Measurements from ENCODE around the gene DUSP16.

Gene DUSP16

DNA sequence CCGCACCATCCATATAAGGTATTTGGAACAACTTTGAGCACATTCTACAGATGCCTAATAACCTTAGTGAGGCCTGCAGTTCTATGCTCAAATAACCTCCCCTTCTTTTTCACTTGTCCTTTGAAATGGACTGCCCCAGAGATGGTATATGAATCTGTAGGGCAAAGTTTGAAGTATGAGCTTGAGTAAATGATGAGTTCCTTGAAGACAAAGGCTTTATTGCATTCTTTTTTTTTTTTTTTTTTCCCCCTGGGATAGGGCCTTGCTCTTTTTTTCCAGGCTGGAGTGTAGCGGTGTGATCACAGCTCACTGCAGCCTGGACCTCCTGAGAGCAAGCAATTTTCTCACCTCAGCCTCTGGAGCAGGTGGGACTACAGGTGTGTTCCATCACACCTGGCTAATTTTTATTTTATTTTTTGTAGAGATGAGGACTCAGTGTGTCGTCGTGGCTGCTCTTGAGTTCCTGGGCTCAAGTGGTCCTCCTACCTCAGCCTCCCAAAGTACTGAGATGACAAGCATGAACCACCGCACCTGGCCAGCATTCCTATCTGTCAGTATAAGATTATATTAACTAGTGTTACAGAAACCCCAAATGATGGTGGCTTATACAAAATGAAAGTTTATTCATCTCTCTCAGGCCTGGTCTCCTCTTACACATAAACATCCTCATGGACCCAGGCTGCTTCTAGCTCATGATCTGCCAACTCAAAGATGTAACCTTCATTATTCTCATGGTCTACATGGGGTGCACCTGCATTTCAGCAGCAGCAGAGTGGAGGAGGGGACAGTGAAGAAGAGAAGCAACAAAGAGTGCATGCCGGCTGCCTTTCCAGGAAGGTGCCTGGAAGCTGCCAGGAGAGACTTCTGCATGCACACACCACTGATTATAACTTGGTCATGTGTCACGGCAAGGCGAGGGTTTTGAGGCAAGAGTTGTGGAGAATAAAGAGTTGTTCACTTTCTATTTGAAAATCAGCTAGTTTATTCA, 101.4 kb downstream of the DUSP16 start:
- peak; percentile 21 for DNase-seq

DNA sequence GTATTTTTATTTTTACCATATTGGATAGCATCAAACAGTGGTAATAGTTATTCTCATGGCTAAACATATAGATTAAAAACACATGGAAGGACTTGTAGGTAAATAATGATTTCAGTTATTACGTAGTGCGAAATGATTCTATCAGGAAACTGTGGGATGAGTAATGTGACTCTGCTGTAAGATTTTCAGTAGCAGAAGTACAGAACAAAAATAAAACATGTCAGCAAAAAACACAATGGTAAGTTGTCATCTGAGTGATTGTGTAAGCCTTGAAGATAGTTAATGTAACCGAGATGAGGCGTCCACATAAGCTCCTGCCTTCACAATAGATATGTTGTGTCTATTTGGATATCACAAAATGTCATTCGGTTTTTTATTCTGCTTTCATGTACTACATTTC, 106.0 kb downstream of the DUSP16 start:
- no peak for DNase-seq

DNA sequence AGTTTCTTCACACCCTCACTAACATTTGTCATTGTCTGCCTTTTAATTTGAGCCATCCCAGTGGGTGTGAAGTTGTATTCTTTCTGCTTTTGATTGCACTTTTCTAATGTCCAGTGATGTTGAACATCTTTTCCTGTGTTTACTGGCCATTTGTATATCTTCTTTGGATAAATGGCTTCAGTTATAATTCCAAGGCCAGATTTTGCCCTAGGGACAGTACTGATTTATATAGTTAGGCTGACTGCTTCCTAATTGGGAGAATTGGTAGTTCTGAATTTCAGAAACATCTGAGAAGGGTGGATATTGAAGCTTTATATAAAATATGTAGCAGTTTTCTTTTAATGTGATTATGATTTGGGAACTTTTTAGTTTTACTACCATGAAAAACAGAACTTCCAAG, 108.3 kb downstream of the DUSP16 start:
- no peak for DNase-seq

DNA sequence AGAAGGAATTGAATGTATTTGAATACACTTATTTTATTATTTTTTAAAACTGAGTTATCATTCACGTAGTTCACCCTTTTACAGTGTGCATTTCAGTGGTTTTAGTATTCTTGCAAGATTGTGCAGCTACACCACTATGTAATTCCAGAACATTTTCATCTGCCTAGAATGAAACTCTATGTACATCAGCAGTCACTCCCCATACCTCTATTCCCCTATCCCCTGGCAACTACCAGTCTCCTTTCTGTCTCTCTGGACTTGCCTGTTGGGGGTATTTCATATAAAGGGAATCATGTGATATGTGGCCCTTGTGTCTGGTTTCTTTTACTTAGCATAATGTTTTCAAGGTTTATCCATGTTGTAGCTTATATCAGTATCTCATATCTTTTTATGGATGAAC, 109.0 kb downstream of the DUSP16 start:
- no peak for DNase-seq

DNA sequence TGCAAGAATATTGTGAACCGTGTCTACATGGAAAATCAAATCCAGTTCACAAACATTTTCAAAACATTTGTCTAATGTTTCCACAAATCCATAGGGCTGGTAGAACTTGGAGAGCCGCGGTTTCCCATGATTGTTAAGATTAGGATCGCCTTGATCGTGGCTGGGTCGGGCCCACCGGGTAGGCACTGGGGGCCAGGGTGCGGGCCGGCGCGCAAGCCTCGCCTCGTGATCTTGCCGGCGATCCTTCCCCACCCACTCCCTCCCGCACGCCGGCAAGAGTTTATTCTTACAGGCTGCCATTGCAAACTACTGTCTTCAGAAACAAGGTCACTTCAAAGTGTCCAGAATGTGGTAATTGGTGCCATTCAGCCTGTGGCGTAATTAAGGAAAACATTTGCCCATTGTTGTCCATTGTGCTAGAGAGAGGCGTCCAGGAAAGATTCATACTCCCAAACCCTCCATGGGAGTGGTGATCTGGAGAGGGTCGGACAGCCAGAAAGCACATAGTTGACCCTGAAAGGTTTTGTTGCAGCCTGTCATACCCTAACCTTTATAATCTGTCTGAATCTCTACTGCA, 110.2 kb downstream of the DUSP16 start:
- no peak for DNase-seq

DNA sequence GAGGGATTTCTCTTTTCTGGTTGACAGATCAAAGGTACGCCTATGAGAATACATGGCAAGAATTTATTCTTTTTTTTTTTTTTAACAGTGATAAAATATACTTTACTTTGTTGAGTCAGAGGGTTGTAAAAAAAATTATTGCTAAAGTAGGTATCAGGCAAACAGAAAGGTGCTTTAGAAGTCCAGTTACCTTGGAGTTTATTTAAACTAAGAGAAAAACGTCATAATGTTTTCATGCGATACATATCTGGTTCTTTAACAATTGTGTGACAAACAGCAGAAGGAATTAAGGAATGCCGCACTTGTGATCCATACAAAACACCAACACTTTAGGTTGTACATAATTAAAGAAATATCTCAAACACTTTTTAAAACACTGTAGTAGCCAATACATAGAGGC, 111.6 kb downstream of the DUSP16 start:
- DNase-seq = no peak

DNA sequence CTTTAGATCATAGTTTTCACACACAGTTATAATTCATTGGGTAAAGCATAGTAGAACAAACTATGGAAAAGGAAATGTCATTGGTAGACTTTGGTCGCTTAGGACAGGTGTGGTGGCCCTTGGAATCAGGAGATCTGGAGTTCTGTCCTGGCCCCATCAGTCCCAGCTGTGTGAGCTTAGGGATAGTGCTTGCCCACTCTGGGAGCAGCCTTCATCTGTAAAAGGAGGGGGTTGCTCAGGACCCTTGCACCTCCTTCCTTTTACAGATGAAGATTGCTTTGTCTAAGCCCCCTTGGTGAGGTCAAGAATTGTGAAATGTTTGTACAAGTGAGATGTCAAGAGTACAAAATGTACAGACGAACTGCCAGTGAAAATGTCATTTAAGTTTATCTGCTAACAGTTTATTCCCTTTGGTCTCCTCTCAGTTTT, 112.6 kb downstream of the DUSP16 start:
- no peak for DNase-seq

DNA sequence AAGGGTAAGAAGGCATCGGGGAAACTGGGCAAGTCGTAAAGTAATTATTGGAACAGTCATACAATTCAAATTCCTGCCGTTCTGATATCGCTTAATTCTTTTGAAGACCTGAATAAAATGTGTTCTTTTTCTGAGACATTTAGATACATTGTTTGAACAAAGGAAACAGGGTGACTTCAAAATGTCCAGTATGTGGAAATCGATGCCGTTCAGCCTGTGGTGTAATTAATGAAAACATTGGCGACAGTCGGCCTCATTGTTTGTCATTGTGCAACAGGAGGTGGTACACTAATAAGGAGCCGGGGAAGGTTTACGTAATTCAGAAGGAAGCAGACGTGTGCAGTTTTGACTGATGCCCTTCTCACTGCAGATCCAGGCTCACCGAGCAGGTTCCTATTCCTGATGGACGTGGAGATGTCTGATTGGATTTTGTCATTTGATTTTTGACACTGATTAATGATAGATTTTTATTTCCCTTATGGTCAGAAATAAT, 113.1 kb downstream of the DUSP16 start:
- DNase-seq = no peak

DNA sequence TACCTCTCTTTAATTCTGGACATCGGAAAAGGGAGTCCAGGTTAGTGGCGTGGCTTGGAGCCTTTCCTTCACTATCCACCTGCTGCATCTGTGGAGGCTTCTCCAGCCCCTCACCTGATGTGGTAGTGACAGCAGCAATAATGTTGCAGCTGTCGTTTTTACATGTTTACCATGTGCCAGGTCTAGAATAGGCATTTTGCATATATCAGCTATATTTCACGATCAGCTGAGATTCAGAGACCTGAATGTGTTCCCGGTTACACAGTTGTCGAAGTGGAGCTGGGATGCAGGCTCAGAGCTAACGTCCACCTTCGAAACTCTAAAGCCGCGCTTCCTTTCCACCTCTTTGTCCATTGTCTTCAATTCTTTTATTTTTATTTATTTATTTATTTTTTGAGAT, 114.8 kb downstream of the DUSP16 start:
- no peak for DNase-seq

DNA sequence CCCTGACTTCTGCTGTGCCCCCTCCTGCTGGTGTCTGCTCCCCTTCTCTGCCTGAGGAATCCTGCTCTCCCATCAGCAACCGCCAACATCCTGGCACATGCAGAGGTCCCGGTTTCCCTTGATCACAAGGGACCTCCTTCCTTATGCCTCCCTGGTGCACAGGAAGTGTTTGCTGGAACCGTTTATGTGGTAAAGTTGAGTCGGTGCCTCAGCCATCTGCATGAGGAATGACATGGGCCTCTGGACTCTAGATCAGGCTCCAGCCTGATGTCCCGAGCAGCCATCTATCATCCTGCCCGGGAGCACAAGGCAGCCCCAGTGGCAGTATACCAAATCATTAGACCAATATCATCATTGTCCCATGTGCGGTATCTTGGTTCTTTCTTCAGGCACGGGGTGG, 115.4 kb downstream of the DUSP16 start:
- no peak for DNase-seq

DNA sequence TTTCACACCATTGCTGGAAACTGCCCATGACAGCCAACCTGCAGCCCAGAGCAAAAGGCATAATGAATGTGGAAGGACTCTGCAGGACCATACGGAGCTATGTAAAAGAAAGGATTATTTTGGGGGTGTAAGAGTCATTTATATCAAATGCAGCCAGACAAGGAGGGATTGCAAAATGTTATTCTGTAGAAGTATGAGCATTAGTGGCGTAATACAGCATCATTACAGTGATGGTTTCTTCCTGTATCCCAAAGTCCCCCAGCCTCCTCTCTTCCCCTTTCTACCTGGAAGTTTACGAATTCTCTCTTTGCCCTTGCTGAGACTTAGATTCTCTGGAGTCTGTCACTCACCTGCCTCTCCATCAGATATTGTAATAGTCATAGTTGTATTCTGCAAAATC, 115.9 kb downstream of the DUSP16 start:
- DNase-seq = no peak

DNA sequence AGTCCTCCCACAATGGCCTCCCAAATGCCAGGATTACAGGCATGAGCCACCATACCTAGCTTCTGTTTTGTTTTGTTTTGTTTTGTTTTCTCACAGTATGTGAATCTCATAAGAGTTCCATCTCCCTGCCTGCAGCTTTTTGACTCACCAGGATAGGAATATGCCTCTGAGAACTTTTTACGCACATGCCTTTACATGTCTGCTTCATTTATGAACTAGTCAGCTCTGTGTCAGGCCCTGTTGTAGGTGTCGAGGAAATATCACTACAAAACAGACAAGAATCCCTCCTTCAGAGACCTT, 116.8 kb downstream of the DUSP16 start:
- DNase-seq = no peak

DNA sequence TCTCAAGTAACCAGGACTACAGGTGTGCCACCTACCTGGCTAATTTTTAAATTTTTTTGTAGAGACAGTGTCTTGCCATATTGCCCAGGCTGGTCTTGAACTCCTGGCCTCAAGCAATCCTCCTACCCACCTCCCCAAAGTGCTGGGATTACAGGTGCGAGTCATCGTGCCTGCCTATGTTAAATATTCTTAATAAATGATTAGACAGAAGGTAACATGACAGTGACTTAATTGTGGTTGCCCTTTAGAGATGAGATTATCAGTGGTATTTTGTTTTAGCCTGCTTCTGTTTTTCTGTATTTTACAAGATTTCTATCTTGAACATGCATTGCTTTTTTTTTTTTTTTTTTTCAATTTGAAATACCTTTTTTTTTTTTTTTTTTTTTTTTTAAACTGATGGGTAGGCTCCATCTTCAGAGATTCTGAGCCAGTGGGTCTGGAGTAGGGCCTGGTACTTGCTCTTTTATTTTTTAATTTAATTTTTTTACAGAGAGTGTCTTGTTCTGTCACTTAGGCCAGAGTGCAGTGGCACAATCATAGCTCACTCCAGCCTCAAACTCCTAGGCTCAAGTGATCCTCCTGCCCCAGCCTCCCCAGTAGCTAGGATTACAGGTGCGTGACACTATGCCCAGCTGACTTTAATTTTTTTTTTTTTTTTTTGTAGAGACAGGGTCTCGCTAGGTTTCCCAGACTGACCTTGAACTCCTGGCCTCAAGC, 117.3 kb downstream of the DUSP16 start:
- DNase-seq = no peak

DNA sequence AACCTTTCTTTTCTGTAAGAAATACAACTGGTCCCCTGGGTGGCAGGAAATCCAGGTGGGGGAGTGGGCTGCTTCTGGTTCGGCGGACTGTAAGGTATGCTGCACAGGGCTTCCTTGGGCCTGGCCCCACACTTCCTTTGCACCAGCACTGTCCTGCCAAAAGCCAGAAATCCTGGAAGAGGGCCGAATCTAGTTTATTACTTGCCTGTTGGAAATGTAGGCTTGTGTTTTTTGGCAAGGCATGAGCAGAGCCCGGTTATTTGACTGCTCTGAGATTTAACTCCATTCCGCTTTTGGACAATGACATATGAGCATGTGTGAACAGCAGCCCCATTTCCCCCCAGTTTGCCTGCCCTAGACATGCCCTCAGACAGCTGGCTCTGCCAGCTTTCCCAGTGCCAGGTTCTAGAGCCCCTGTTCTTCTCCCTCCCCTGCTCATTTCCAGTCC, 119.2 kb downstream of the DUSP16 start:
- DNase-seq = no peak

DNA sequence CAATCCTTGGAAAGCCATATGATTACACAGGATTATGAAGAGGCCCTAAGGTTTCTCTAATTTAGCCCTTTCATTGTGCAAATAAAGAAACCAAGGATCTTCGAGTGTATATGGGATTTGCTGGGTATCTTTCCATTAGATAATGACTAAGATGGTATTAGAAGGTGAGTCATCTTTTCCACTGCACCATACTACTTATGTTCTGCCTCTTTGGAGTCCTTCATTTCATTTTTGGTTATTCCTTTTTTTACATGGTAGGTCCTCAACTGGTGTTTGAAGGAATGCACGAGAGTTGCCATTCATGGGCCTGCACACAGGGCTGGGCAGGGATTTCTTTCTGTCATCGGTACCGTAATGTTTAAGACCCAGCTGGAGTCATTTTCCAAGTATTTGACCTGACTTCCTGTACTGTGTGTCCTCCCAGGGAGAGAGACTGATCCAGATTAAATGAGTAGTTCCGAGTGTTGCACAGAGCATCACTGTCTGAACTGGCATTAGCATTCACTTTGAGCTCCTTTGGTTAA, 120.1 kb downstream of the DUSP16 start:
- no peak for DNase-seq

DNA sequence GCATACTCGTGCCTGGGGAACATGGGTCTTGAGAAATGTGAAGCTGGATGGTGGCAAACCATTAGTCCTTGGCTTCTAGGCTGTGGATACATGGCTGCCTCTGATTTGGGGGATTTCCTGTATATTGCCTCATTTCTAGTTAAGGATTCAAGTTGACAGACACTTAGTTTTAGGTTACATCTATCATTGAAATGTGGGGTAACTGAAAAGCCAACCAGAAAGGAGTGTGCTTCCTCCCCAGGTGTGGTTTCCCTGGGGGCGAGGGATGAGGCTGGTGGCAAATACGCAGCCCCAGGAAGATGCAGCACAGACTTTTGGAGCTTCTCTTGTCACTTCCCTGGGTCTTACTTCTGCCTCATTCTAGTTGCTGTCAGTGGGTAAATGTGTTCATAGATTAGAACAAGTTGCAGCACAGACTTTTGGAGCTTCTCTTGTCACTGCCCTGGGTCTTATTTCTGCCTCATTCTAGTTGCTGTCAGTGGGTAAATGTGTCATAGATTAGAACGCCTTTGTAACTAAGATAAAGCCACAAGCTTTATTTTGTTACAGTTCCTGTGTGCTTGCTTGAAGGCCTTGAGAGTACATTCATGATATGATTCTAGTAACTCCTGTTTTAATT, 120.7 kb downstream of the DUSP16 start:
- no peak for DNase-seq

DNA sequence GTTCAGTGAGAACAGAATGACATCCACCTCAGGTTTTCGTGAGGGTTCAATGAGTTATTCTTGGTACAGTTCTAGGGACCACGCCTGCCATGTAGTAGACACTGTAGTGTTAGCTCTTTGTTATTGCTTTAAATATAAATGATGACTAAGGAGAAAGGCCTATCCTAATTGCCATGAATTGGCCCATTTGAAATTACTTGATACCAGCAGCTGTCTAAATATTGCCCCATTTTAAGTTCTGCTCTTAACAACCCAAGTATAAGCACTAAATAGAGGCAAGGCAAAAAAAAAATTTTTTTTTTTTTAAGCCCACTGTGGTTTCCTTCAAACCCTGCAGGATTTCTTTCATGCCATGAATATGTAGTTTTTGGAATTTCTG, 121.2 kb downstream of the DUSP16 start:
- DNase-seq = no peak

DNA sequence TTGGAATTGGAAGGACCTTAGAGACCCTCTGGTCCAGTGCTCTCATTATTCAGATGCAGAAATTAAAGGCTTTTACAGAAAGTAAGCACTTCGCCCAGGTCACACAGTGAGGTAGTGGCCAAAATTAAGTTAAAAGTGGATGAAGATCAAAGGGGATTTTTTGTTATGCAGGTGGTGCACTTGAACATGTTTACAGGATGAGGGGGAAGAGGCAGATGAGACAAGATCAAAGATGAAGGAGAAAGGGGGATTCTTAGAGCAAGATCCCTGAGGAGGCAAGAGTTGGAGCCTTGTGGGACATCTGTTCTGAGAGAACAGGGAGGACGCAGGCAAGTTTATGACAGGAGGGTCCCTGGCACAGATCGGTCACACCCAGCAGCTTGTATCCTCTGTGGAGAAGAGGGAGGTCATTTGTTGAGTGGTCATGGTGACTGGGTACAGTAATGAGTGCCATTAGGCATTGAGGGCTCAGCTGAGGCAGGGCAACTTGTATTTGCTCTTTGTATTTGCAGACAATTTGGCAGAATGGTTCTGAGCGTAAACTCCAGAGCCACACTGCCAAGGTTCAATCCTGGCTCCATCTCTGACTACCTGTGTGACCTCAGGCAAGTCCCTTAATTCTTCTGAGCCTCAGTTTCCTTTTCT, 121.8 kb downstream of the DUSP16 start:
- DNase-seq = no peak

DNA sequence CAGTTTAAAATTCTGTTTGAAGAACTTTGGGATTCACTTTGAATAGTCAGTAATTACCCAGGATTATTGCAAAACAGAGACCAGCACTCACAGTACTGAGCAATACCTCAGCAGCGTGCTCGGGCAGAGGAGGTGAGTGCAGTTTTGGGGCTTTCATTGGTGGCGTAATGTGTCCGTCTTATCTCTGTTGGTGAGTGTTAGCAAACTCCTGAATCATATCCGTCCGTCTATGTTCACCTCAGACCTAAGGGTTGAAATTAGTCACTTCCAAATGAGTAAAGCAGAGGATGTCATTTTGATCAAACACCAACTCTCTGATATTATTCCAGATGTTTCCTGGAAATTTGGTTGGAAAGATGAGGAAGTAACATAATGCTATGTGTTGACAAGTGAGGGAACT, 123.0 kb downstream of the DUSP16 start:
- peak; percentile 20 for DNase-seq

DNA sequence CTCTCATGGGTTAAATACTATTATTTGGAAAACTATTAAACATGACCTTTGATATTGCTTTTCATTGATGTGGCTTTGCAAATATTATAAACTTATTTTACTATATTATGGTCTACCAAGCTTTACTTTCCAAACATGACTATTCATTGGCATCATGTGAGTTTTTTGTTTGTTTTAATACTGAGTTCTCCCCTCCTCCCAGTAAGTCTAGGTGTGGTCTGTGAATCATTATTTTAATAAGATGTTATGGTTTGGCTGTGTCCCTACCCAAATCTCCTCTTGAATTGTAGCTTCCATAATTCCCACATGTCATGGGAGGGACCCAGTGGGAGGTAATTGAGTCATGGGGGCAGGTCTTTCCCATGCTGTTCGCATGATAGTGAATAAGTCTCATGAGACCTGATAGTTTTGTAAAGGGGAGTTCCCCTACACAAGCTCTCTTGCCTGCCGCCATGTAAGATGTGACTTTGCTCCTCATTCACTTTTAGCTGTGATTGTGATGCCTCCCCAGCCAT, 125.8 kb downstream of the DUSP16 start:
- no peak for DNase-seq

DNA sequence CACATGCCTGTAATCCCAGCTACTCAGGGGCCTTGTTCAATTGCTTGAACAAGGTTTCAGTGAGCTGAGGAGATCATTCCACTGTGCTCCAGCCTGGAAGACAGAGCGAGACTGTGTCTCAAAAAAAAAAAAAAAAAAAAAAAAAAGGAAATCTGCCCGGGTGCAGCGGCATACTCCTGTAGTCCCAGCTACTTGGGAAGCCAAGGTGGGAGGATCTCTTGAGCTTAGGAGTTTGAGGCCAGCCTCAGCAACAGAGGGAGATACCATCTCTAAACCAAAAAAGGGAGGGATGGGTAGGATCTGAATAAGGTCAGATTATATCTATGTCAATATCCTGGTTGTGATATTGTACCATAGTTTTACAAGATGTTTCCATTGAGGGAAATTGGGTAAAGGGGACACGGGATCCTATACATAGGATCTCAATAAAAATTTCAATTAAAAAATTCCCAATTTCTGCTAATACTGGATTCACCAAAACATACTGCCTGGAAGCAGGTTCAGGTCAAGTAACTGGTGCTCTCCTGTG, 129.4 kb downstream of the DUSP16 start:
- no peak for DNase-seq

DNA sequence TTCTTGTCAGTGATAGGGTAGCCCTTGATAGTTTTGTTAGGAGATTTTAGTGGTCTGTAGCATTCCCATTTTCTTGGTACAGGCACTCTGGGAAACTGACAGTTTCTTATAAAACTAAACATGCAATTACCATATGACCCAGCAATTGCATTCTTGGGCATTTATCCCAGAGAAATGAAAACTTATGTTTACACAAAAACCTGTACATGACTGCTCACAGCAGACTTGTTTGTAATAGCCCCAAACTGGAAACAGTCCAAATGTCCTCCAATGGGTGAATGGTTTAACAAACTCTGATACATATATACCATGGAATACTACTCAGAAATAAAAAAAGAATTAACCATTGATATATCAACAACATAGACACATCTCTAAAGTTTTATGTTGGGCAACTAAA, 130.3 kb downstream of the DUSP16 start:
- DNase-seq = no peak
